H9 (cell line): Measurements from ENCODE around the gene KLK7. TPM values are rescaled to one million over a fixed set of nuclear protein-coding genes. Genes with fewer than 3 reads are reported as not detected.

Experiments
- DNase-seq: peaks from one replicate; pipeline ENCODE4 v3.0.0-alpha.2; 2017
- H2AFZ ChIP-seq: one replicate; pipeline ENCODE4 v1.6.1; 2013; ENCODE audit warnings: mild to moderate bottlenecking, low read length, control low read depth, moderate library complexity
- H2AK5ac ChIP-seq: 2 replicates; pipeline ENCODE4 v1.6.1; 2013; ENCODE audit warnings: low read length, control low read depth, mixed read lengths; ENCODE audit not compliant: insufficient read length
- H2BK120ac ChIP-seq: one replicate; pipeline ENCODE4 v1.6.1; 2013; ENCODE audit warnings: low read depth, mild to moderate bottlenecking, low read length, control low read depth, inconsistent platforms; ENCODE audit not compliant: poor library complexity, severe bottlenecking
- H2BK12ac ChIP-seq: 2 replicates; pipeline ENCODE4 v1.6.1; 2013; ENCODE audit warnings: low read length, control low read depth, mixed read lengths, low read depth; ENCODE audit not compliant: insufficient read length
- H2BK15ac ChIP-seq: 2 replicates; pipeline ENCODE4 v1.6.1; 2013; ENCODE audit warnings: low read depth, low read length, control low read depth
- H2BK20ac ChIP-seq: one replicate; pipeline ENCODE4 v1.6.1; 2013; ENCODE audit warnings: low read depth, mild to moderate bottlenecking, low read length, control low read depth, inconsistent platforms; ENCODE audit not compliant: poor library complexity, severe bottlenecking
- H2BK5ac ChIP-seq: 2 replicates; pipeline ENCODE4 v1.6.1; 2013; ENCODE audit warnings: low read length, control low read depth, mixed read lengths; ENCODE audit not compliant: insufficient read length
- H3K14ac ChIP-seq: 2 replicates; pipeline ENCODE4 v1.6.1; 2013; ENCODE audit warnings: low read length, control low read depth; ENCODE audit not compliant: insufficient read depth
- H3K18ac ChIP-seq: 2 replicates; pipeline ENCODE4 v1.6.1; 2013; ENCODE audit warnings: low read depth, mild to moderate bottlenecking, mixed read lengths, low read length, control low read depth; ENCODE audit not compliant: insufficient read length
- H3K23ac ChIP-seq: 2 replicates; pipeline ENCODE4 v1.6.1; 2013; ENCODE audit warnings: low read length, control low read depth, mixed read lengths, low read depth; ENCODE audit not compliant: insufficient read length
- H3K23me2 ChIP-seq: 2 replicates; pipeline ENCODE4 v1.6.1; 2013; ENCODE audit warnings: low read depth, mild to moderate bottlenecking, mixed read lengths, low read length, control low read depth; ENCODE audit not compliant: insufficient read length, poor library complexity, severe bottlenecking
- H3K27ac ChIP-seq: 2 replicates; pipeline ENCODE4 v1.5.1; 2013; ENCODE audit warnings: low read length, control low read depth, mixed read lengths, low read depth; ENCODE audit not compliant: insufficient read length
- H3K27me3 ChIP-seq: 2 replicates; pipeline ENCODE4 v1.6.1; 2013; ENCODE audit warnings: low read length, control low read depth, inconsistent platforms; ENCODE audit not compliant: insufficient read depth
- H3K4ac ChIP-seq: 2 replicates; pipeline ENCODE4 v1.6.1; 2013; ENCODE audit warnings: low read depth, mild to moderate bottlenecking, control low read depth, inconsistent platforms, low read length, moderate library complexity
- H3K4me1 ChIP-seq: 2 replicates; pipeline ENCODE4 v1.6.1; 2013; ENCODE audit warnings: low read length, control low read depth, inconsistent platforms; ENCODE audit not compliant: insufficient read depth
- H3K4me2 ChIP-seq: 2 replicates; pipeline ENCODE4 v1.6.1; 2013; ENCODE audit warnings: low read length, control low read depth, mixed read lengths; ENCODE audit not compliant: insufficient read length, insufficient read depth
- H3K56ac ChIP-seq: 2 replicates; pipeline ENCODE4 v1.6.1; 2013; ENCODE audit warnings: low read depth, mild to moderate bottlenecking, mixed read lengths, low read length, control low read depth; ENCODE audit not compliant: insufficient read length
- H3K79me1 ChIP-seq: 2 replicates; pipeline ENCODE4 v1.6.1; 2013; ENCODE audit warnings: low read depth, mild to moderate bottlenecking, moderate library complexity, low read length, control low read depth, inconsistent platforms; ENCODE audit not compliant: insufficient read depth, poor library complexity, severe bottlenecking
- H3K79me2 ChIP-seq: 2 replicates; pipeline ENCODE4 v1.6.1; 2013; ENCODE audit warnings: low read length, control low read depth, inconsistent platforms; ENCODE audit not compliant: insufficient read depth
- H3K9ac ChIP-seq: 2 replicates; pipeline ENCODE4 v1.6.1; 2013; ENCODE audit warnings: low read length, control low read depth, mixed read lengths; ENCODE audit not compliant: insufficient read length; ENCODE audit errors: extremely low read depth
- H3K9me3 ChIP-seq: one replicate; pipeline ENCODE4 v1.6.1; 2013; ENCODE audit warnings: low read depth, low read length, inconsistent platforms; ENCODE audit not compliant: control insufficient read depth
- H3T11ph ChIP-seq: one replicate; pipeline ENCODE4 v1.6.1; 2013; ENCODE audit warnings: mild to moderate bottlenecking, low read length, control low read depth, inconsistent platforms
- H4K20me1 ChIP-seq: one replicate; pipeline ENCODE4 v1.6.1; 2013; ENCODE audit not compliant: control insufficient read depth, insufficient read length, insufficient read depth
- H4K5ac ChIP-seq: 2 replicates; pipeline ENCODE4 v1.6.1; 2013; ENCODE audit warnings: low read depth, mild to moderate bottlenecking, mixed read lengths, low read length, control low read depth; ENCODE audit not compliant: insufficient read length
- H4K8ac ChIP-seq: replicated peaks from 2 replicates; pipeline ENCODE4 v1.6.1; 2013; ENCODE audit warnings: low read length, control low read depth, mixed read lengths, low read depth; ENCODE audit not compliant: insufficient read length
- H4K91ac ChIP-seq: 2 replicates; pipeline ENCODE4 v1.6.1; 2013; ENCODE audit warnings: low read depth, mild to moderate bottlenecking, moderate library complexity, mixed read lengths, low read length, control low read depth; ENCODE audit not compliant: insufficient read length
- H3K27ac Mint-ChIP-seq, 3 experiments: 2 replicates in 2 of 3; 3 replicates in 1 of 3; pipeline ENCODE4 v1.8.0; 2020 to 2021; ENCODE audit warnings: mixed read lengths in 3 of 3, mild to moderate bottlenecking in 1 of 3, moderate library complexity in 1 of 3
- H3K27me3 Mint-ChIP-seq: 2 replicates; pipeline ENCODE4 v1.8.0; 2021; ENCODE audit warnings: low read depth, mild to moderate bottlenecking, moderate library complexity, mixed read lengths
- H3K36me3 Mint-ChIP-seq, 3 experiments: 2 replicates in 2 of 3; 3 replicates in 1 of 3; pipeline ENCODE4 v1.8.0; 2020 to 2021; ENCODE audit warnings: low read depth in 3 of 3, mixed read lengths in 3 of 3; ENCODE audit not compliant: insufficient read depth in 1 of 3
- H3K4me1 Mint-ChIP-seq, 2 experiments: 2 replicates each; pipeline ENCODE4 v1.8.0; 2020; ENCODE audit warnings: mixed read lengths in 2 of 2
- H3K4me3 Mint-ChIP-seq, 2 experiments: 2 replicates in 1 of 2; 3 replicates in 1 of 2; pipeline ENCODE4 v1.8.0; 2020 to 2021; ENCODE audit warnings: mild to moderate bottlenecking in 2 of 2, mixed read lengths in 2 of 2, moderate library complexity in 1 of 2
- H3K9me3 Mint-ChIP-seq, 2 experiments: 2 replicates in 1 of 2; 3 replicates in 1 of 2; pipeline ENCODE4 v1.8.0; 2020; ENCODE audit warnings: mild to moderate bottlenecking in 2 of 2, mixed read lengths in 2 of 2, moderate library complexity in 1 of 2
- WGBS: extraction: QIAGEN DNeasy Blood & Tissue Kit; methylation state at CpG from one replicate; pipeline ENCODE4 v1.1.7; 2013; ENCODE audit warnings: missing lambda C conversion rate, low lambda C conversion rate, mixed read lengths; ENCODE audit not compliant: insufficient read length; ENCODE audit errors: extremely low coverage; 5-methylcytosine and 5-hydroxymethylcytosine counted together
- total RNA-seq: library from RNA; stranded (reverse); gene quantifications from 2 replicates; pipeline ENCODE4 v1.2.1, GENCODE V29; 2021
- TF ChIP-seq, protein P1 (sequence below): fragments of 200-600 bp; sonication (generic); conservative IDR thresholded peaks from 3 replicates; pipeline ENCODE4 v1.8.0; 2021; ENCODE audit warnings: antibody characterized with exemption, mild to moderate bottlenecking

Gene KLK7
- total RNA-seq, 1 experiment from 2014 or later = 0.52 TPM

DNA sequence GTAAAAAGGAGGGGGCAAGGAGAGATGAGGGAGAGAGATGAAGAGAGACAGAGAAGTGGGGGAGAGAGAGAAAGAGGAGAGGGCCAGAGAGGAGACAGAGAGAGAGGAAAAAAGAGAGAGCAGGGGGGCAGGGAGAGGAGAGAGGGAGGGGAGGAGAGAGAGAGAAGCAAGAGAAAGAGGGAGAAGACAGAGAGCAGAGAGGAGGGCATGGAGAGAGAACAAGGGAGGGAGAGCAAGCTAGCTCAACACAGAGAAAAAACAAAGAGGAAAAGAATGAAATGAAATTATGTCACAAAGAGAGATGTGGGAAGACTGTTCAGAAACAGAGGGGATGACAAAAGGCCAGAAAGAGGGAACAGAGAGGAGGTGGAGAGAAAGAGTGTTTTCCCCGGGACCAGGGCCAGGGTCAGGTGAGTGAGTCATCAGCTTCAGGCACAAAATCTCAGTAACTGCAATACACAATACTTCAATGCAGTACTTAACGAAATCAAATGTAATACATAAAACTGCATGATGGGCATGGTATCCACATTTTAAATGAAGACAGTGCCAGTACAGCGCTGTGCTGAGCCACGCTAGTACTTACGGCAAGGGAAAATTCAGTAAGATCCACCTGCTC lies 4.8 kb downstream of the KLK7 start:
- Mint-ChIP-seq H3K27me3 (peaks cover 16% of the 10 kb centered on the region), H3K9me3 (no peaks in the 10 kb centered on the region), H3K27ac (no peak overlapping the region), H3K4me1 (peaks cover 40 to 58% of the 10 kb centered on the region in 2 experiments), H3K36me3 (no peaks in the 10 kb centered on the region), H3K4me3 (no peak overlapping the region)
- H3K23me2 ChIP-seq = no peaks in the 10 kb centered on the region
- no peaks in the 10 kb centered on the region for H4K20me1 ChIP-seq
- H2BK12ac ChIP-seq = no peak overlapping the region
- no peak overlapping the region for H4K91ac ChIP-seq
- H3K9ac ChIP-seq = no peak overlapping the region
- H3K27ac ChIP-seq = no peak overlapping the region
- H2BK15ac ChIP-seq = no peak overlapping the region
- H3K79me1 ChIP-seq = no peaks in the 10 kb centered on the region
- no peak overlapping the region for H3T11ph ChIP-seq
- H3K27me3 ChIP-seq = no peaks in the 10 kb centered on the region
- H3K4ac ChIP-seq = no peak overlapping the region
- no peak overlapping the region for H2AFZ ChIP-seq
- no peak overlapping the region for H3K4me2 ChIP-seq
- DNase-seq = no peak
- TF ChIP-seq, protein P1, sequence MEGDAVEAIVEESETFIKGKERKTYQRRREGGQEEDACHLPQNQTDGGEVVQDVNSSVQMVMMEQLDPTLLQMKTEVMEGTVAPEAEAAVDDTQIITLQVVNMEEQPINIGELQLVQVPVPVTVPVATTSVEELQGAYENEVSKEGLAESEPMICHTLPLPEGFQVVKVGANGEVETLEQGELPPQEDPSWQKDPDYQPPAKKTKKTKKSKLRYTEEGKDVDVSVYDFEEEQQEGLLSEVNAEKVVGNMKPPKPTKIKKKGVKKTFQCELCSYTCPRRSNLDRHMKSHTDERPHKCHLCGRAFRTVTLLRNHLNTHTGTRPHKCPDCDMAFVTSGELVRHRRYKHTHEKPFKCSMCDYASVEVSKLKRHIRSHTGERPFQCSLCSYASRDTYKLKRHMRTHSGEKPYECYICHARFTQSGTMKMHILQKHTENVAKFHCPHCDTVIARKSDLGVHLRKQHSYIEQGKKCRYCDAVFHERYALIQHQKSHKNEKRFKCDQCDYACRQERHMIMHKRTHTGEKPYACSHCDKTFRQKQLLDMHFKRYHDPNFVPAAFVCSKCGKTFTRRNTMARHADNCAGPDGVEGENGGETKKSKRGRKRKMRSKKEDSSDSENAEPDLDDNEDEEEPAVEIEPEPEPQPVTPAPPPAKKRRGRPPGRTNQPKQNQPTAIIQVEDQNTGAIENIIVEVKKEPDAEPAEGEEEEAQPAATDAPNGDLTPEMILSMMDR = no peak
- no peak overlapping the region for H3K23ac ChIP-seq
- no peak overlapping the region for H4K8ac ChIP-seq
- H3K79me2 ChIP-seq = no peaks in the 10 kb centered on the region
- H3K14ac ChIP-seq = no peak overlapping the region
- H4K5ac ChIP-seq = no peak overlapping the region
- no peak overlapping the region for H2BK120ac ChIP-seq
- H2AK5ac ChIP-seq = no peak overlapping the region
- no peak overlapping the region for H2BK20ac ChIP-seq
- no peaks in the 10 kb centered on the region for H3K9me3 ChIP-seq
- H3K18ac ChIP-seq = no peak overlapping the region
- peaks cover 6% of the 10 kb centered on the region; the same call in 1 of the 2 replicates for H3K4me1 ChIP-seq
- no CpG with 5 or more reads among the region's 5 CpGs for WGBS
- H3K56ac ChIP-seq = no peak overlapping the region
- H2BK5ac ChIP-seq = no peak overlapping the region
